ENCODE results near the gene FJX1. TPM values are rescaled to one million over a fixed set of nuclear protein-coding genes. Genes with fewer than 3 reads are reported as not detected.

FJX1 gene
- polyA plus RNA-seq, 1 experiment, result 4.8 TPM

GRCh38 chr11:35631891-35632290 lies 13.6 kb downstream of the FJX1 start:
- TF ChIP-seq CTCF (IDR thresholded peaks at IDR 0.05; ENCODE audit: low read depth, low read length), result no peak
- H3K27ac ChIP-seq (ENCODE audit: low read depth, low read length), result no peak overlapping the region
- H3K4me3 ChIP-seq (ENCODE audit: low read depth, low read length), result no peak overlapping the region
- ChIA-PET POLR2A (no interaction called here), CTCF (no interaction called here)
- no peaks in the 10 kb centered on the region for H3K27me3 ChIP-seq (ENCODE audit: control insufficient read depth, insufficient read depth, low read length)
- H3K9me3 ChIP-seq (ENCODE audit: control insufficient read depth, insufficient read depth, low read length), result no peaks in the 10 kb centered on the region; the same call in 1 of the 2 replicates
- DNase-seq (ENCODE audit: low read depth, low spot score), result no peak

- ChIA-PET CTCF (no interaction called here), POLR2A (no interaction called here)
- H3K4me3 ChIP-seq (ENCODE audit: low read depth, low read length), result no peak overlapping the region
- no peaks in the 10 kb centered on the region; the same call in 1 of the 2 replicates for H3K9me3 ChIP-seq (ENCODE audit: control insufficient read depth, insufficient read depth, low read length)
- H3K27ac ChIP-seq (ENCODE audit: low read depth, low read length), result no peak overlapping the region
- H3K27me3 ChIP-seq (ENCODE audit: control insufficient read depth, insufficient read depth, low read length), result no peaks in the 10 kb centered on the region
- DNase-seq (ENCODE audit: low read depth, low spot score), result no peak
- TF ChIP-seq CTCF (IDR thresholded peaks at IDR 0.05; ENCODE audit: low read depth, low read length), result no peak
Measured at GRCh38 chr11:35632301-35632700, 14.0 kb downstream of the FJX1 start.

GRCh38 chr11:35633827-35634423 lies 15.7 kb downstream of the FJX1 start:
- Histone ChIP-seq H3K27me3 (ENCODE audit: control insufficient read depth, insufficient read depth, low read length) (no peaks in the 10 kb centered on the region), H3K4me3 (ENCODE audit: low read depth, low read length) (no peak overlapping the region), H3K27ac (ENCODE audit: low read depth, low read length) (no peak overlapping the region), H3K9me3 (ENCODE audit: control insufficient read depth, insufficient read depth, low read length) (no peaks in the 10 kb centered on the region)
- ChIA-PET CTCF (interaction anchor here (0.6 to 1.3 kb wide), 2 partner anchors 14 to 188 kb away, joined by 4 to 5 read pairs; no protein-coding TSS in a partner anchor), POLR2A (no interaction called here)
- DNase-seq (ENCODE audit: low read depth, low spot score), result no peak
- TF ChIP-seq CTCF (IDR thresholded peaks at IDR 0.05; ENCODE audit: low read depth, low read length), result no peak

- Histone ChIP-seq H3K9me3 (ENCODE audit: control insufficient read depth, insufficient read depth, low read length) (no peaks in the 10 kb centered on the region), H3K27ac (ENCODE audit: low read depth, low read length) (no peak overlapping the region), H3K4me3 (ENCODE audit: low read depth, low read length) (no peak overlapping the region), H3K27me3 (ENCODE audit: control insufficient read depth, insufficient read depth, low read length) (no peaks in the 10 kb centered on the region)
- CTCF ChIA-PET, result no interaction called here
- DNase-seq (ENCODE audit: low read depth, low spot score), result no peak
- POLR2A ChIA-PET, result no interaction called here
- no peak for TF ChIP-seq CTCF (IDR thresholded peaks at IDR 0.05; ENCODE audit: low read depth, low read length)
Measured at GRCh38 chr11:35635933-35636332, 17.7 kb downstream of the FJX1 start.

GRCh38 chr11:35639591-35640179 lies 21.4 kb downstream of the FJX1 start:
- Histone ChIP-seq H3K27me3 (ENCODE audit: control insufficient read depth, insufficient read depth, low read length) (no peaks in the 10 kb centered on the region), H3K4me3 (ENCODE audit: low read depth, low read length) (no peak overlapping the region), H3K27ac (ENCODE audit: low read depth, low read length) (no peak overlapping the region), H3K9me3 (ENCODE audit: control insufficient read depth, insufficient read depth, low read length) (no peaks in the 10 kb centered on the region)
- no peak for DNase-seq (ENCODE audit: low read depth, low spot score)
- TF ChIP-seq CTCF (IDR thresholded peaks at IDR 0.05; ENCODE audit: low read depth, low read length), result no peak
- ChIA-PET CTCF (no interaction called here), POLR2A (interaction anchor here (0.6 kb wide), 1 partner anchor 198 kb away, joined by 4 read pairs; no protein-coding TSS in a partner anchor)

Data from AG04450 (cell line).